Fibroblast of lung (primary cell): ENCODE data around the gene PKIB.

Experiments used
- EZH2 ChIP-seq: IDR thresholded peaks from 2 replicates; pipeline ENCODE4 v1.5.1; 2012; ENCODE audit warnings: low read length, control low read depth, mild to moderate bottlenecking; ENCODE audit errors: missing control alignments
- TF ChIP-seq, protein P1 (sequence below), 2 donors: IDR thresholded peaks in 1 of 2; conservative IDR thresholded peaks in 1 of 2; 1 replicate in 1 of 2; 2 replicates in 1 of 2; pipeline ENCODE4 v1.5.1; 2011 to 2012; ENCODE audit warnings: low read length in 2 of 2, control low read depth in 1 of 2, inconsistent platforms in 1 of 2, low read depth in 1 of 2, mild to moderate bottlenecking in 1 of 2

DNA sequence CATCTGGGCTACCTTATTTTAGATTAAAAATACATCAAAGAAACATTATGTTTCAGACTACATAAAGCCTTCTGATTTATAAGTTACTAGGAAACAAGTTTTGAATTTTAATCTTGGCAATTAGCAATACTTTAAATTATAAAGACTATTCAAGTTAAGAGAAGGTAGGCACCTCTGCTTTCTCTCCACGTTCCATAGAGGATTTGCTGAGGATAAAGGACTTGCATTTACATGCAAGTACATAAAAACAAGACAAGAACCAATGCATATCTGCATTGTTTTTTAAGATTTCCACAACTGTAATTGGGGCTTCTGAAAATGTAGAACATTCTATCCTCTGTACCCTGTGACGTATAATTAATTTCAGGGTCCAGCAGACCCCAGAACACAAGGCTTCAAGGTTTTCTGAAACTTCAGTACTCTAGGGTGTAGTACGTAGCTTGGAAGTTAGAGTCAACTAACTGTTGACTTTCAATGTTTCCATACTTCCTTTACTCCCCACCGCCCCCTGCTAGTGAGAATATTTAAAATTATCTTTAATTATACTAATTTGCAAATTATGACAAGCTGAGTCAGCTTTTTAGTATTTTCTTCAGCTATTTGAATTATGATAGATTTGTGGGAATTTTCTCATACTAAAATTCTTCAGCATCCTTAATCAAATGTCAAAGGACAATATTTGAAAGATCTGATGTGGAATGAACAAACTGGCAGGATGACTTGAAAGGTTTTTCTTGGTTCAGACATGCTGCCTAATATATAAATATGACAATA lies 82.8 kb downstream of the PKIB start:
- TF ChIP-seq, protein P1, sequence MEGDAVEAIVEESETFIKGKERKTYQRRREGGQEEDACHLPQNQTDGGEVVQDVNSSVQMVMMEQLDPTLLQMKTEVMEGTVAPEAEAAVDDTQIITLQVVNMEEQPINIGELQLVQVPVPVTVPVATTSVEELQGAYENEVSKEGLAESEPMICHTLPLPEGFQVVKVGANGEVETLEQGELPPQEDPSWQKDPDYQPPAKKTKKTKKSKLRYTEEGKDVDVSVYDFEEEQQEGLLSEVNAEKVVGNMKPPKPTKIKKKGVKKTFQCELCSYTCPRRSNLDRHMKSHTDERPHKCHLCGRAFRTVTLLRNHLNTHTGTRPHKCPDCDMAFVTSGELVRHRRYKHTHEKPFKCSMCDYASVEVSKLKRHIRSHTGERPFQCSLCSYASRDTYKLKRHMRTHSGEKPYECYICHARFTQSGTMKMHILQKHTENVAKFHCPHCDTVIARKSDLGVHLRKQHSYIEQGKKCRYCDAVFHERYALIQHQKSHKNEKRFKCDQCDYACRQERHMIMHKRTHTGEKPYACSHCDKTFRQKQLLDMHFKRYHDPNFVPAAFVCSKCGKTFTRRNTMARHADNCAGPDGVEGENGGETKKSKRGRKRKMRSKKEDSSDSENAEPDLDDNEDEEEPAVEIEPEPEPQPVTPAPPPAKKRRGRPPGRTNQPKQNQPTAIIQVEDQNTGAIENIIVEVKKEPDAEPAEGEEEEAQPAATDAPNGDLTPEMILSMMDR (conservative IDR thresholded peaks at IDR 0.05 in 1 of 2, IDR thresholded peaks at IDR 0.05 in 1 of 2; ENCODE audit: low read depth in 1 of 2, low read length in 2 of 2), result no peak
- no peak for TF ChIP-seq EZH2
